HG02610 (cell line): ENCODE results near the gene MAN2B1.
A peak's percentile ranks its signal among the peaks of the same experiment; 100 is the strongest.
"Not testable (repeated sequence)": the region's sequence is repeated elsewhere in the genome, so short reads cannot be mapped to it uniquely, and the experiment has no call there.

Source experiments
- ATAC-seq: cut with Tn5 transposase; IDR thresholded peaks from one replicate; pipeline ENCODE4 v1.9.1; 2021; ENCODE audit warnings: mild to moderate bottlenecking, moderate library complexity; ENCODE audit not compliant: unreplicated experiment

The MAN2B1 gene

DNA sequence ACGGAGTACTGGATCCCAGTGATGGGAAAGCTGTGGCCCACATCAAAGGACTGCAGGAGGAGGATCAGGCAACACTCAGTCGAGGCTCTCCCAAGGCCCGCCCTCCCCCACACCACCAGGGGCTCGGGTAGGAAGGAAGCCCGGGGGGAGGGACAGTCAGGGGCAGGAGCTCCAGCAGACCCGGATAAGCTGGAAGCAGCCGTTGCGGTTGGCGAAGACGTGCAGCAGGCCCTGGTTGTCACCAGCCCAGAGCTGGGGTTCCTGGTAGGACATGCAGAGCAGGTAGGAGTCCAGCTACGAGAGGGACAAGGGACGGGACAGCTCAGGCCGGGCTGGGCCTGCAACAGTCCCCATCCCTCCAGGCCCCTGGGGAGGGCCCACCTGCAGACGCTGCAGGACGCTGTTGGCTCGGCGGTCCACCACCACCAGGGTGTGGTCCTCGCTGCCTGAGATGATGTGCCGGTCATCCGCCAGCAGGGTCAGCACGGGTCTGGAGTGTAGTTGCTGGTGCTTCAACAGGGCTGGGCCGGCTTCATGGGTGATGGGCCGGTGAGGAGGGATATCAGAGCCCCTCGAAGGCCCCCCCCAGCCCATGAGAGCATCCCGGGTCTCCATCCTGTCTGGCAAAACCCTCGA, 23.2 kb upstream of the MAN2B1 start:
- ATAC-seq: no peak

DNA sequence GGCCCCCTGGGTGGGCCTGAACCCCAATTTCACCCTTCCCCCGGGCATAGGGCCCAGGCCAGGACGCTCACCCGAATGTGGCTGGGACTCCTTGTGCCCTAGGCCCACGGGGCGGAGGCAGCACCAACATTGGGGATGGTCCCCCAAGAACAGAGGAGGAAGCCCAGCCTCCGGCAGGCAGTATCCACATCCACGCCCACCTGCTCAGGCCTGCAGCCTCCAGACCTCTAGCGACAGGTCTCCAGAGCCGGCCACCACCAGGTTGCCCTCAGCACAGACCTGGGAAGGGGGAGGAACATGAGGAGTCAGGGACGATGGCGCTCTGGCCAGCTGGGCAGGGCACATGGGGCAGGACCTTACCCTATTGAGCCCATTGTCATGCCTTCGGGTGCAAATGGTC, 22.5 kb upstream of the MAN2B1 start:
- no peak for ATAC-seq

DNA sequence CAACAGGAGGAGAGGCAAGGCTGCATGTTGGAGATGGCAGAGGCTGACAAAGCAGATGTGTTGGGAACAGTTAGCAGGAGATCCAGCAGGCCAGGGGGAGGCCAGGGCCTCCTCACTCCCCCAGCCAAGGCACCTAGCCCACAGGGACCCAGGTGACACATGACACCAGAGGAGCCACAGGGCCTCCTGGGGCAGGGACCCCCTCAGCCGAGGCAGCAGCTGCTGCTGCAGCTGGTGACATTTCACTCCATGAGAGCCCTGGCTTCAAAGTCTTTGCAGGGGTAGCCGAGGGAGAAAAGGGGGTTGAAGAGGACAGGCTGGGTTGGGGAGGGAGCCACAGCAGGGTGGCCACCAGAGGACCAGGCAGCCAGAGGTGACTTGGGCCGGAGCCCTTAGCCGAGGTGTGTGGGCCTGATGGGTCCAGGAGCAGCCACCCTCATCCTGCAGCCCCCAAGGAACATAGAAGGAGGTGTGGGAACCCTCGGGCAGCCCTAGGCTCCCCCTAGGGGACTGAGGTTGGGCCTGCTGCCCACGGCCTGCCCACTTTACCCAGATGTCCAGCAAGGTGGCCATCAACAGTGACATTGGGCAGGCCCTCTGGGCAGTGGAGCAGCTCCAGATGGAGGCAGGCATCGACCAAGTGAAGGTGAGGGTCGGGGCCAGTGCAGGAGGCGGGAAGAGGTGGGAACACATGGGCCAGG, 21.1 kb upstream of the MAN2B1 start, which contains the start of gene GNG14:
TSS of gene GNG14 (plus strand) at position 503 of the 701 bp plus-strand sequence. CDS start at position 554, 51 bp downstream.
- no peak for ATAC-seq

DNA sequence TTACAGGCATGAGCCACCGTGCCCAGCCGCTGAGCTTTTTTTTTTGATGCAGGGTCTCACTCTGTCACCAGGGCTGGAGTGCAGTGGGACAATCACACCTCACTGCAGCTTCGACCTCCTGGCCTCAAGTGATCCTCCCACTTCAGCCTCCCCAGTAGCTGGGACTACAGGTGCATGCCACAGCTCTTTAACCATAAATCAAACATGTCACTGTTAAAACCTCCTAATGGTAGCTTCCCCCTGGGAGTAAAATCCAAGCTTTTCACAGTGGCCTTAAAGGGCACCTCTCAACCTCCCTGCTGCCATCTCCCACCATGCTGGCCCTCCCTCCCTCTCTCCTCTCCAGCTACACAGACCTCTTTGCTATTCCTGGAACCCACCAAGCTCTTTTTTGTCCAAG, 19.3 kb upstream of the MAN2B1 start:
- no peak for ATAC-seq

DNA sequence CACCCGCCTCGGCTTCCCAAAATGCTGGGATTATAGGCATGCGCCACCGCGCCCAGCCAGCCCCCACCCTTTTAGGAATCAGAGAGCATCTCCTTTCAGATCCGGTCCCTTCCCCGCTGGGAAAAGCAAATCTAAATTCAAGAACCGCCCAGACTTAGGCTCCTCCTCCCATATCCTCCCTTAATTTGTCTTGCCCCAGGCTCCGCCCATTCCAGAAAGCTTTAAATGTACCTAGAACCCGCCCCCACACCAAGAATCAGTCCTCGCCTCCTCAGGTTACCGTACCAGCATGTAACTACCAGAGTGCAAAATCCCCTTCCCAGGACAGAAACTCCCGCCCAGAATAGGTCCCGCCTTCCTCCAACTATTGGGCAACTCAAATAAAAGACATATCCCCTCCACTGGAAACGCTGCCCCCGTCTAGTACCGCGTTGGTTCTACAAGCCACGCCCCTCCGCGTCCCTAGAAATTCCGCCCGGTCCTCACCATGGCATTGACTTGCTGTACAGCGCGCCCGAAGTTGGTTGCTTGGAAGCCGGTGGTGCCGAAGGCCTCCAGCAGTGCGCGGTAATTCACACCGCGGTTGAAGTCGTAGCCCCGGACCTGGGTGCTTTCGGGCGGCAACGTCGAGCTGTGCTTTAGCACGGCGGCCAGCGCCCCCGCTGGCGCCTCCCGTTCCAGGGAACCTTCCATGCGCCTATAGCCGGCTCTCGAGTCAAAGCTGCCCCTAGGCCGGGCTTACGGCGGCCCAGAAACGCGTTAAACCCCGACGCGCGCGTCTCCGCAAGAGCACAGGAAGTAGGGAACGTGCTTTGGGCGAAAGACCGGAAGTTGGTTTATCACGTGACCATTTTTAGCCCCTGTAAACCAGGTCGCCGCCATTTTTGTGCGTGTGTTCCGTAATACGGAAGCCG, 14.8 kb upstream of the MAN2B1 start, which contains the start of gene DHPS:
TSS of gene DHPS (minus strand) at position 807 of the 914 bp plus-strand sequence. CDS start at position 693, 114 bp downstream.
- peak; percentile 60 for ATAC-seq

DNA sequence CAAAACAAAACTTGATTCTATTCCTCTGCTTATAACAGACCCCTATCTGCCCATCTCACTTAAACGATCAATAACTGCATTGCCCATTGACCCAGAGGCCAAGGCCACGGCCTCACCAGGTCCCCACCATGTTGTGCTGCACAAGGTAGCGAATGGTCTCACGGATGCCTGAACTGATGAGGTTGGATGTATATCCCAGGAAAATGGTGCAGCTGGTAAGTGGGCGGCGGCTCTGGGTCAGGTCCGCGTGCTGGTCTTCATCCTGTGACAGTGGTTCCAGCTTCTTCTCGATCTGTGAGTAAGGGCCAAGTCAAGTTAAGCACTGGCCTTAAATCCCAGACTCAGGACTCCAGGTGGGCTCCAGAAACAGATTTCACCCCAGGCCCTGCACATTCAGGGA, 13.5 kb upstream of the MAN2B1 start:
- ATAC-seq: no peak

DNA sequence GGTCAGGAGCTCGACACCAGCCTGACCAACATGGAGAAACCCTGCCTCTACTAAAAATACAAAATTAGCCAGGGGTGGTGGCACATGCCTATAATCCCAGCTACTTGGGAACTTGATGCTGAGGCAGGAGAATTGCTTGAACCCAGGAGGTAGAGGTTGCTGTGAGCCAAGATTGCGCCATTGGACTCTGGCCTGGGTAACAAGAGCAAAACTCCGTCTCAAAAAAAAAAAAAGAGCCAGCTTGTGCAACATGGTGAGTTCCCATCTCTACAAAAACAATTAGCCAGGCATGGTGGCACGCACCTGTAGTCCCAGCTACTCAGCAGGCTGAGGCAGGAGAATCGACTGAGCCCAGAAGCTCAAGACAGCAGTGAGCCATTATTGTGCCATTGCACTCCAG, 11.5 kb upstream of the MAN2B1 start:
- ATAC-seq: not testable (repeated sequence)

DNA sequence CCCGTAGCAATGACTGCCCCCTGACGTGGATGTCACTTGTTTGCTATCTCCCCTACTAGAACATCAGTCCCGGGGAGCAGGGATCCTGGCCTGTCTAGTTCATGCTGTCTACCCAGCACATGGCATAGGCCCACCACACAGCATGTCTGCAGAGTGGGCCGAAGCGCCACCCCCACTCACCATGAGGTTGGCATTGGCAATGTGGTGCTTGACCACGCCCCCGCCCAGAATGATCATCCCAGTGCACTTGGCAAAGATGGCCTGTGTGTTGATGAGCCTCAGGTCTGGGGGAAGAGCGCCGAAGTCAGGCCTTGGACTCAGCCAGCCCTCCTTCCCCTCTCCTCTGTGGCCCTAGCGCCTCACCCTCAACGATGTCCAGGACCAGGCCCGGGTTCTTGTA, 10.4 kb upstream of the MAN2B1 start:
- no peak for ATAC-seq

DNA sequence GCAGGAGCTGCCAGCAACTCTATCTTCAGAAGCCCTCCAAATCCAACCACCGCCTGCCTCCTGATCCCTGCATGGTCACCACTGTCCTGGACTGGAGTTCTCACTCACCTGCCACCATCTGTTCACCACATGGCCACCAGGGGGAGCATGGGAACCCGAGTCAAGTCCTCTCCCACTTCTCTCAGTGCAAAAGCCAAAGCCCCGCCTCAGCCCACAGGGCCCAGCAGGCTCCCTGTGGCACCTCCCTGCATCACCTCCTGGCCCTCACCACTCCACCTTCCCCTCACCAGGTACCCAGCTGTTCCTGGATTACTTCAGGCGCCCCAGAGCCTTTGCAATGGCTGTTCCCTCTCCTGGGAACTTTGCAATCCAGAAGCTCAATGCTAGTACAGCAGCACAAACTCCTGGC, 9.8 kb upstream of the MAN2B1 start:
- no peak for ATAC-seq

DNA sequence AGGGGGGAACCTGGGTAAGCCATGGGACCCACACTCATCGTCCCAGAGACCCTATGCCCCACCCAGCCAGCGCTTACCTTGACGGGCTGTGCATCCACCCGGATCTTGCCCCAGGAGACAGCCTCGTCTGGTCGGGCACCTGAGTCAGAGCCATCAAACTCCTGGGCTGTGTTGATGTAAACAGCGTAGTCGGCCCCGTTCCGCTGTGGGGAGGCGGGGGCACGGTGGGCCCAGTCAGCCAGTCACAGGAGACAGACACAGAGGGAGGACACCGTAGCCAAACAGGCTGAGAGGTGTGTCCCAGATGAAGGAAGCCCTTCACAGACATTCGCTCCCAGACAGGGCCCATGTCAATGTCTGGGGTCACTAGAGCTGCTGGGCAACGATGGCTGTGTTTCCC, 9.4 kb upstream of the MAN2B1 start:
- ATAC-seq: no peak

DNA sequence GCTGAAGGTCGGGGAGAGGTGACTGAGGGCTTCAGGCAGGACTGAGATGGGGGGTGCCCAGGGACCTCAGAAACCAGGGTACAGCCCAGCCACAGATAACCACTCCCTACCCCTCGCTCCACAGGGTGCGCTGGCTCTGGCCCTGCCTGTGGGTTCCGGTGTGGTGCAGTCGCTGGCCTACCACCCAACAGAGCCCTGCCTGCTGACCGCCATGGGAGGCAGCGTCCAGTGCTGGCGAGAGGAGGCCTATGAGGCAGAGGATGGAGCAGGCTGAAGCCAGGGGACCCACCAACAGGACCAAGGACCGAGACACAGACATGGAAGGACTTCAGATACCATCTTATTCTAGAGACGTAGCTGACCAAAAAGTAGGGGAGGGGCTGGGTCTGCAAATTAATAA, 8.9 kb upstream of the MAN2B1 start:
- no peak for ATAC-seq

DNA sequence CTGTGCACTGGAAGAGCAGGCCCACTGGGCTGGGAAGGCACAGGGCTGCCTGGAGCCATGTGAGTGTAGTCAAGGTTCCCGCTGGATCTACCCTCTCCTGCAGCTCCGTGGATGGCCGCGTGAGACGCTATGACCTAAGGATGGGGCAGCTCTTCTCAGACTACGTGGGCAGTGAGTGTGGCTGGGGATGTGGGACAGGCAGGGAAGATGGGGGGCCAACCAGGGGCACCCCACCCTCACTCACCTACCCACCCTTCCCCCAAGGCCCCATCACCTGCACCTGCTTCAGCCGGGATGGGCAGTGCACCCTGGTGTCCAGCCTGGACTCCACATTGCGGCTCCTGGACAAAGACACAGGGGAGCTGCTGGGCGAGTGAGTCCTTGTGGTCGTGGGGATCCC, 6.2 kb upstream of the MAN2B1 start:
- no peak for ATAC-seq

DNA sequence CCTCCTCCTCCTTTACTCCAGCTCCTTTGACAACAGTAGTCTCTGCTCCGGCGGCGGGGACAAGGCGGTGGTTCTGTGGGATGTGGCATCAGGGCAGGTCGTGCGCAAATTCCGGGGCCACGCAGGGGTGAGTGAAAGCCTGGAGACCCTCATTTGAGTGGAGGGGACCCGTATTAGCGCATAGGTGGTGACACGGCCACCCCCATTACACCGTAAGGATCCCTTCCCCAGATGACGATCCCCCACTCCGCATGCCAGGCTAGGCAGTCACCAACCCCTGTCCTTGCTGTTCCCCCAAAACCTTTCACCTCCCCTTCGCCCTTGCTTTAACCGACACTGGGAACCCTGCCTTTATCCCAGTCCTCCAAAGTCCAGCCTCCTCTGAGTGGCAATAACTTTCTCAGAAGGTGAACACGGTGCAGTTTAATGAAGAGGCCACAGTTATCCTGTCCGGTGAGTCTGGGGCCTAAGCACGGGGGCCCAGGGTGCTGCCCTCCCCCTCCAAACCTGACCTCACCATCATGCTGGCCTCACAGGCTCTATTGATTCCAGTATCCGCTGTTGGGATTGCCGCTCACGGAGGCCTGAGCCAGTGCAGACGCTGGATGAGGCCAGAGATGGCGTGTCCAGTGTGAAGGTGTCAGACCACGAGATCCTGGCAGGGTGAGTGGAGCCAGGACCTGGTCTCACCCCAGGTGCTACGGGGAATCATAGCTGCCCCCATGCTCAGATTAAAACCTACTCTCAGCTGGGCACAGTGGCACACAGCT, 3.8 kb upstream of the MAN2B1 start:
- ATAC-seq: no peak

DNA sequence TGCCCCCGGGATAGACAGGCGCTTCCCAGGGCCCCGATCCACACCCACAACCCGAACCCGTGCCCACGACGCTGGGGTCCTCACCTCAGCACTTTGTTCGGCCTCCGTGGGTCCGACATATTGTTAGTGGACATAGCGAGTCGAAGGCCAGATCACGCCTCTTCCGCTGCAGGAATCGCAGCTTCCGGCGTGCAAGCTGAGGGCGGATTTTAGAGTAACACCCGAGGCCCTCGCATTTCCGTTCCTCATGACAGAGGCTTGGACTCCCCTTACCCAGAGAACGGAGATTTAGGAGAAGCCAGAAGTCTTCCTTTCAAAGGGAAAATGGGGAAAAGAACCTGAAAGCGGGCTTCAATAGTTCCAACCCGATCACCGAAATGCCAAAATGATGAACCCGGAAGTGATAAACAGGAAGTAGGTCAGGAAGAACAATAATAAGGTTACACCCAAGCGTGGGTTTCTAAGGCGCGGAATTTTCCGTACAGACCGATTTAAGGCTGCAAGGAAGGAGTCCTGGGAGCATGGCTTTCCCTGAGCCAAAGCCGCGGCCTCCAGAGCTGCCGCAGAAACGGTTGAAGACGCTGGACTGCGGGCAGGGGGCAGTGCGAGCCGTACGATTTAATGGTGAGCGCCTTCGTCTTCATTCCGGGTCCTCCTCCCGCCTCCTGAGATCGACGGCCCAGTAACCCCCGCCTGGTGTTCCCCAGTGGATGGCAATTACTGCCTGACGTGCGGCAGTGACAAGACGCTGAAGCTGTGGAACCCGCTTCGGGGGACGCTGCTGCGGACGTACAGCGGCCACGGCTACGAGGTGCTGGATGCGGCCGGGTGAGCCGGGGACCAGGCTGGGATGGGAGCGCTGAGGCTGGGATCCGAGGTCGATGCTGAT, 3.0 kb upstream of the MAN2B1 start:
- no peak for ATAC-seq

DNA sequence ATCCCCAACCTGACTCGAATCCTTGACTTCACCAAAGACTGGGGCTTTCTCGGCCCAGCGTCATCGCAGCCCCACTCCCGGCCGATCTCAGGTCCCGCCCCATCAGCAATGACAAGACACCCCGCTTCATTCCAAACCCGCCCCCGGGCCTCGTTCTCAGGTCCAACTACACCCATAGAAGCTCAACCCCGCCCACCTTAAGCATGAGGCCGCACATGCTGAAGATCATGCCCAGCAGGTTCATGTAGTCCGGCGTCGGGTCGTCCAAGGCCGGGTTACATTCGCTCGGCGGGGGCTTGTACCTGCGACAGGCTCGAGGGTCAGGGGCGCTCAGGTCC, 2.4 kb upstream of the MAN2B1 start:
- ATAC-seq: no peak

DNA sequence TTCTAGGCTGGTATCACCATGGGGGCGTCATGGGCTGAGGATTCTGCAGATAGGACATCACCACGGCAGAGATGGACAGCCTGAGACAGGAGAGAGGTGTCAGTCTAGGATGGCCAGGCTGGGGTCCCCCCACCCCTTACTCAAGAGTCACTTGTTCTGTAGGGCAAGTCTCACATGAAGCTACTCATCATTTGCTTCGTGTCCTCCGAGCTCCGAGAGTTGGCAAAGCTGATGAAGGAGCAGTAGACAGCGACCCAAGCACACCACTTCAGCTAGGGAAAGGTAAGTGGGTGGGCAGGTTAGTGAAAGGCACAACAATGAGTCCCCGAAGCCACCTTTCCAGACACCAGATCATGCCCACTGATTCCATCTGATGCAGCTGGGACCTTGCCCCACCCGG, 1.8 kb upstream of the MAN2B1 start:
- no peak for ATAC-seq

DNA sequence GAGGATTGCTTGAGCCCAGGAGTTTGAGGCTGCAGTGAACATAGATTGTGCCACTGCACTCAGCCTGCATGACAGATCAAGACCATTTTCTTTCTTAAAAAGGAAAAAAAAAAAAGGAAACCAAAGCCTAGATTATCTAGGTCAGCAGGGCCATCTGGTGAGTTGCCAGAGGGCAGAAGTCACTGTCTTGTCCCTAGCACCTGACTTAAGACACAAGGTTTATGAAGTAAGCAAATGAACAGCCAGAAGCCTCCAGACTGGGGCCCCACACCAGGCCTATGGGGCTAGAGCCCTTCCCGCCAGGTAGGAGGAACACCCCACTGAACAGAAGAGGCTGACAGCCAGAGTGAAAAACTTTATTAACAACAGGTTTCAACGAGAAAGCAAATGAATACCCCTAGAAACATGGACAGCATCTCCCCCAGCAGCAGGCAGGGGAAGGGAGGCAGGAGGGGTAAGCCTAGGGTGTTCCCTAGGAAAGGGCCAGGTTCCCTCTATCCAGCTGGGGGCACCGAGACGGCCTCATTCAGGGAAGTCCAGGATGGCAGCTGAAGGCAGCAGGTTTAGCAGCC, 1.3 kb upstream of the MAN2B1 start:
- no peak for ATAC-seq

DNA sequence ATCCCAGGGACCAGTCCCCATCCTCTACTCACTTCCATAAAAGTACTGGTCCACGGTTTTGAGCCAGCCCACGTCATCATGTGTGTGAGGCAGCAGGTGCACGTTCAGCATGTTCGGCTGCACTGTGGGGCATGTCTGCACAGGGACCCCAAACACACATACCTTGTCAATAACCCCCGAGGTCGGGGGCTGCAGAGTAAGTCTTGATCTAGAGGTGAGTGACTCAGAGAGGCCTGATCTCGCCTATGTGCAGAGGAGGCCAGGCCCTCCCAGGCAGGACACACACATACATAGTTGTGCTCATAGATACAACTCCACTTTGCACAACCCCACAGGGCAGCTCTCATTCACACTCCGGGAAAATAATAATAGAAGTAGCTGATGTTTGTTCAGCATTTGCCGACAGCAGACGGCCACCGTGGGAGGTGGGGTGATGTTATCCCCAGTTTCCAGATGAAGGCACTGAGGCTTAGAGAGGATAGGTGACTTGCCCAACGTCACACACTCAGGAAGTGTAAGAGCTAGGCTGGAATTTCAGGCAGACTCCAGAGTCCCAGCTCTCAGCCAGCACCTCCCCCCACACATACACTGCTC, 774 bp downstream of the MAN2B1 start:
- ATAC-seq: no peak

DNA sequence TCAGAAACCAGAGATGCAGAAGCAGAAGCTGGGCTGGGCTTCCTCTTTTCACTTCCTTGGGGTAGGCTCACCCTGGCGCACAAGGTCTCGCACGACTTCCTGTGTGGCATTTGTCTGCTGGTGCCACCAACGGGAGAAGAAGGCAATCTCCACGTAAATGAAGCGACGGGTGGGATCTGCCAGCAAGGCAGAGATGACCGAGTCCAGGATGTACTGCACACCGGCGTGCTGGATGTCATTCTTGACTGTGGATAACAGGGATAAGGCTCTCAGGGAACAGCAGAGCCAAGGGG, 1.3 kb downstream of the MAN2B1 start:
- ATAC-seq: no peak
